B cell (primary cell): ENCODE data around the gene CIAPIN1. TPM values are rescaled to one million over a fixed set of nuclear protein-coding genes. Genes with fewer than 3 reads are reported as not detected.

Experiments used
- ATAC-seq: fragments of 200-7000 bp; cut with Tn5 transposase; one replicate; pipeline ENCODE4 v1.10.0; 2021; ENCODE audit warnings: low read depth, mild to moderate bottlenecking, moderate number of reproducible peaks, moderate library complexity
- CTCF ChIA-PET: fragments of 350-600 bp; sonication (Branson Sonifier 250); formaldehyde crosslinking; loops from one replicate; lab custom pipeline; 2021; ENCODE audit warnings: antibody characterized with exemption, inconsistent platforms; lab: Charles Lee
- POLR2A ChIA-PET: fragments of 350-600 bp; sonication (Branson Sonifier 250); formaldehyde crosslinking; loops from one replicate; lab custom pipeline; 2021; ENCODE audit warnings: antibody characterized with exemption; lab: Charles Lee
- DNase-seq: peaks from one replicate; pipeline ENCODE4 v3.0.0; 2013
- H2AFZ ChIP-seq: 2 replicates; pipeline ENCODE4 v1.6.1; 2012; ENCODE audit warnings: mild to moderate bottlenecking, low read depth, low read length; ENCODE audit not compliant: insufficient read depth, poor library complexity, severe bottlenecking
- H3K27ac ChIP-seq, 2 donors: 1 replicate in 1 of 2; 2 replicates in 1 of 2; pipeline ENCODE4 v1.5.1; 2012 to 2013; ENCODE audit warnings: low read length in 2 of 2, mild to moderate bottlenecking in 2 of 2, moderate library complexity in 1 of 2
- H3K27me3 ChIP-seq, 4 experiments: fragments of 200-600 bp in 1 of 4; sonication (generic) in 1 of 4; replicated peaks in 1 of 4; 1 replicate in 2 of 4; 2 replicates in 2 of 4; pipeline versions ENCODE4 v1.6.1 to v1.7.0; 2013 to 2016; ENCODE audit warnings: low read length in 3 of 4, mild to moderate bottlenecking in 2 of 4, mixed read lengths in 1 of 4, moderate library complexity in 1 of 4; ENCODE audit not compliant: insufficient read depth in 4 of 4, control insufficient read depth in 3 of 4; ENCODE audit errors: control extremely low read depth in 1 of 4
- H3K36me3 ChIP-seq, 2 experiments: replicated peaks in 1 of 2; 1 replicate in 1 of 2; 2 replicates in 1 of 2; pipeline versions ENCODE4 v1.6.1 to v1.7.1; 2013; ENCODE audit warnings: low read length in 1 of 2; ENCODE audit not compliant: insufficient read depth in 2 of 2, control insufficient read depth in 1 of 2; ENCODE audit errors: control extremely low read depth in 1 of 2, extremely low read depth in 1 of 2
- H3K4me1 ChIP-seq, 2 donors: fragments of 200-600 bp in 1 of 2; sonication (generic) in 1 of 2; 1 replicate in 1 of 2; 2 replicates in 1 of 2; pipeline versions ENCODE4 v1.5.1 to v1.6.1; 2013 to 2017; ENCODE audit warnings: low read length in 2 of 2; ENCODE audit not compliant: control insufficient read depth in 2 of 2, insufficient read depth in 2 of 2
- H3K4me2 ChIP-seq: replicated peaks from 2 replicates; pipeline ENCODE3; 2012; ENCODE audit warnings: mild to moderate bottlenecking, low read depth, low read length; ENCODE audit not compliant: poor library complexity, severe bottlenecking
- H3K4me3 ChIP-seq, 5 experiments: fragments of 200-600 bp in 1 of 5; sonication (generic) in 1 of 5; 1 replicate in 3 of 5; 2 replicates in 2 of 5; pipeline versions ENCODE4 v1.5.1 to v1.7.0; 2011 to 2016; ENCODE audit warnings: low read length in 4 of 5, mild to moderate bottlenecking in 4 of 5, low read depth in 2 of 5, control low read depth in 1 of 5, moderate library complexity in 1 of 5; ENCODE audit not compliant: insufficient read depth in 1 of 5; ENCODE audit errors: control extremely low read depth in 1 of 5, extremely low read depth in 1 of 5
- H3K79me2 ChIP-seq: fragments of 200-600 bp; sonication (generic); one replicate; pipeline ENCODE4 v1.6.0; 2016; ENCODE audit warnings: low read length; ENCODE audit not compliant: control insufficient read depth, insufficient read depth
- H3K9ac ChIP-seq: fragments of 200-600 bp; sonication (generic); 2 replicates; pipeline ENCODE4 v1.6.1; 2017; ENCODE audit warnings: mild to moderate bottlenecking, low read length, moderate library complexity
- H3K9me3 ChIP-seq, 3 donors: one replicate each; pipeline versions ENCODE4 v1.6.1 to v1.7.1; 2013; ENCODE audit warnings: low read length in 2 of 3; ENCODE audit not compliant: control insufficient read depth in 2 of 3, insufficient read depth in 1 of 3; ENCODE audit errors: control extremely low read depth in 1 of 3
- H4K20me1 ChIP-seq: 2 replicates; pipeline ENCODE4 v1.6.0; 2012; ENCODE audit warnings: mild to moderate bottlenecking, low read length; ENCODE audit not compliant: insufficient read depth, control insufficient read depth, poor library complexity, severe bottlenecking
- H3K27ac Mint-ChIP-seq: one replicate; pipeline ENCODE4 v1.8.0; 2021; ENCODE audit warnings: mixed read lengths
- H3K27me3 Mint-ChIP-seq: one replicate; pipeline ENCODE4 v1.8.0; 2021; ENCODE audit warnings: mixed read lengths
- H3K4me1 Mint-ChIP-seq: one replicate; pipeline ENCODE4 v1.8.0; 2021; ENCODE audit warnings: mixed read lengths
- H3K4me3 Mint-ChIP-seq: one replicate; pipeline ENCODE4 v1.8.0; 2021; ENCODE audit warnings: mixed read lengths
- H3K9me3 Mint-ChIP-seq: one replicate; pipeline ENCODE4 v1.8.0; 2022; ENCODE audit warnings: mixed read lengths; ENCODE audit not compliant: insufficient read depth
- CTCF ChIP-seq: fragments of 200-600 bp; IDR thresholded peaks from one replicate; pipeline ENCODE4 v1.8.0; 2022; ENCODE audit warnings: antibody characterized with exemption, mild to moderate bottlenecking
- EZH2 ChIP-seq: IDR thresholded peaks from 2 replicates; pipeline ENCODE4 v1.6.1; 2012; ENCODE audit warnings: borderline replicate concordance, low read depth, mild to moderate bottlenecking, moderate library complexity, low read length; ENCODE audit not compliant: insufficient read depth, poor library complexity, severe bottlenecking
- WGBS: methylation state at CpG from one replicate; pipeline ENCODE4 v1.1.5; 2013; ENCODE audit warnings: missing lambda C conversion rate; ENCODE audit not compliant: insufficient coverage; 5-methylcytosine and 5-hydroxymethylcytosine counted together
- intact Hi-C: fragments of 100-400 bp; cut with micrococcal nuclease; formaldehyde crosslinking; loops from one replicate; pipeline ENCODE4 v1.10.0; 2022
- polyA plus RNA-seq: library from polyadenylated mRNA; depleted of rRNA; stranded (reverse); fragments of >200 nt; gene quantifications from 2 replicates; pipeline ENCODE4 v1.2.3, GENCODE V29; 2012
- total RNA-seq, 2 donors: library from RNA; stranded (reverse); fragments of 120-200 nt in 1 of 2; gene quantifications; 1 replicate in 1 of 2; 2 replicates in 1 of 2; pipeline versions ENCODE4 v1.2.3 to v1.2.4, GENCODE V29; 2013 to 2022

The CIAPIN1 gene
- total and polyA plus RNA-seq, 2 donors (not counting 1 experiment from before 2014, with no cell fraction given) = 22.0 to 45.7 TPM

- H3K9me3 Mint-ChIP-seq = no peaks in the 10 kb centered on the region
These were observed 62.7 kb downstream of the CIAPIN1 start for GRCh38 chr16:57384248-57385070.

More at GRCh38 chr16:57384248-57385070, 62.7 kb downstream of the CIAPIN1 start:
- TF ChIP-seq CTCF = no peak
- TF ChIP-seq EZH2 = no peak
- Histone ChIP-seq H3K36me3 (no peaks in the 10 kb centered on the region), H3K9ac (peak overlapping the region; percentile 28), H3K27me3 (no peaks in the 10 kb centered on the region), H2AFZ (peak overlapping the region; percentile 30), H4K20me1 (no peaks in the 10 kb centered on the region), H3K9me3 (peaks cover 0 to 4% (median 0%) of the 10 kb centered on the region in 3 donors), H3K4me2 (peak overlapping the region; percentile 70), H3K4me1 (peaks cover 34 to 56% of the 10 kb centered on the region in 2 donors), H3K79me2 (no peaks in the 10 kb centered on the region), H3K27ac (peak overlapping the region in 1 of 2 donors; percentile 28), H3K4me3 (peak overlapping the region in 2 of 5 experiments; percentile 4 to 24)
- Mint-ChIP-seq H3K27me3 (no peaks in the 10 kb centered on the region), H3K4me1 (peaks cover 65% of the 10 kb centered on the region), H3K27ac (peak overlapping the region; percentile 85), H3K4me3 (peak overlapping the region; percentile 59)
- POLR2A ChIA-PET = interaction anchor here (0.6 kb wide), 1 partner anchor 68 kb away, joined by 4 read pairs; no protein-coding TSS in a partner anchor
- CTCF ChIA-PET = interaction anchor here (1.0 kb wide), 1 partner anchor 32 kb away, joined by 3 read pairs; no protein-coding TSS in a partner anchor
- peak; percentile 59 for DNase-seq
- intact Hi-C loops = no loop called here
- peak; percentile 49 for ATAC-seq
- 3% methylated on average over 5 of the region's 11 CpGs for WGBS
